HG03442 (cell line): ENCODE results near the gene PPP6R1.

Experiments
- ATAC-seq: cut with Tn5 transposase; IDR thresholded peaks from one replicate; pipeline ENCODE4 v1.9.1; 2021; ENCODE audit warnings: mild to moderate bottlenecking, moderate library complexity; ENCODE audit not compliant: unreplicated experiment

Gene PPP6R1

GRCh38 chr19:55279770-55280643, 21.2 kb upstream of the PPP6R1 start, which contains the start of gene HSPBP1:
Gene HSPBP1, minus strand, starts transcription at chr19:55280110. Its CDS starts 502 bp downstream, at chr19:55279608.
- peak; percentile 68 for ATAC-seq

- ATAC-seq, result no peak
These were observed 20.5 kb upstream of the PPP6R1 start for GRCh38 chr19:55279340-55279739.

- no peak for ATAC-seq
These were observed 19.7 kb upstream of the PPP6R1 start for GRCh38 chr19:55278391-55279135.

- no peak for ATAC-seq
These were observed 18.7 kb upstream of the PPP6R1 start for GRCh38 chr19:55277494-55277893.

GRCh38 chr19:55276720-55277430, 18.1 kb upstream of the PPP6R1 start:
- ATAC-seq, result no peak

- no peak for ATAC-seq
These were observed 17.3 kb upstream of the PPP6R1 start for GRCh38 chr19:55275851-55276719.

GRCh38 chr19:55273978-55274707, 15.3 kb upstream of the PPP6R1 start:
- ATAC-seq, result no peak

GRCh38 chr19:55272142-55272541, 13.3 kb upstream of the PPP6R1 start:
- no peak for ATAC-seq

- ATAC-seq, result no peak
These were observed 11.5 kb upstream of the PPP6R1 start for GRCh38 chr19:55270172-55270942.

GRCh38 chr19:55269299-55269698, 10.5 kb upstream of the PPP6R1 start:
- ATAC-seq, result no peak

- ATAC-seq, result no peak
These were observed 8.0 kb upstream of the PPP6R1 start for GRCh38 chr19:55266840-55267239.

- ATAC-seq, result no peak
These were observed 7.6 kb upstream of the PPP6R1 start for GRCh38 chr19:55266404-55266803.

- ATAC-seq, result no peak
These were observed 7.0 kb upstream of the PPP6R1 start for GRCh38 chr19:55265723-55266386.

- no peak for ATAC-seq
These were observed 6.4 kb upstream of the PPP6R1 start for GRCh38 chr19:55265173-55265572.

GRCh38 chr19:55264531-55264930, 5.7 kb upstream of the PPP6R1 start:
- ATAC-seq, result no peak

GRCh38 chr19:55262359-55262758, 3.5 kb upstream of the PPP6R1 start:
- no peak for ATAC-seq

GRCh38 chr19:55261671-55262126, 2.9 kb upstream of the PPP6R1 start:
- no peak for ATAC-seq

GRCh38 chr19:55259540-55260210, 858 bp upstream of the PPP6R1 start:
- ATAC-seq, result no peak
